ENCODE data around the gene MSANTD2. TPM values are rescaled to one million over a fixed set of nuclear protein-coding genes. Genes with fewer than 3 reads are reported as not detected.
"Not testable (repeated sequence)": the region's sequence is repeated elsewhere in the genome, so short reads cannot be mapped to it uniquely, and the experiment has no call there.

The MSANTD2 gene
- total RNA-seq, 4 donors from 2014 or later: 5.2 to 16.4 (median 6.7) TPM

GRCh38 chr11:124778281-124778680 lies 21.9 kb downstream of the MSANTD2 start:
- Histone ChIP-seq H3K9me3 (no peaks in the 10 kb centered on the region), H3K4me3 (no peak overlapping the region), H3K4me1 (peaks cover 0 to 35% (median 7%) of the 10 kb centered on the region in 3 donors), H3K27ac (peak overlapping the region in 2 of 4 donors; percentile 57 to 68), H3K36me3 (peaks cover 0 to 8% (median 0%) of the 10 kb centered on the region in 3 donors), H3K27me3 (no peaks in the 10 kb centered on the region)
- WGBS, 2 donors: 84 to 85% methylated on average over 2 of the region's 2 CpGs
- intact Hi-C loops (cut with DNase I): no loop called here
- TF ChIP-seq POLR2A (IDR thresholded peaks at IDR 0.05) (no peak), CTCF (IDR thresholded peaks at IDR 0.05) (no peak)
- DNase-seq: no peak

- Histone ChIP-seq H3K4me1 (peaks cover 0 to 35% (median 7%) of the 10 kb centered on the region in 3 donors), H3K4me3 (no peak overlapping the region), H3K9me3 (no peaks in the 10 kb centered on the region), H3K36me3 (peaks cover 0 to 19% (median 0%) of the 10 kb centered on the region in 3 donors), H3K27me3 (no peaks in the 10 kb centered on the region), H3K27ac (peak overlapping the region in 3 of 4 donors; percentile 68 to 76 (median 72))
- DNase-seq: no peak
- 70 to 90% methylated on average over 5 to 6 of the region's 7 CpGs for WGBS, 2 donors
- TF ChIP-seq POLR2A (IDR thresholded peaks at IDR 0.05) (no peak), CTCF (IDR thresholded peaks at IDR 0.05) (no peak)
- intact Hi-C loops (cut with DNase I): no loop called here
Observed at GRCh38 chr11:124776865-124777645, 23.2 kb downstream of the MSANTD2 start.

- H3K4me3 ChIP-seq; H3K27me3 ChIP-seq; H3K4me1 ChIP-seq; H3K9me3 ChIP-seq; H3K27ac ChIP-seq; DNase-seq; intact Hi-C loops (cut with DNase I): not testable (repeated sequence)
- 72 to 83% methylated on average over 4 to 6 of the region's 6 CpGs for WGBS, 2 donors
- peaks cover 0 to 77% (median 0%) of the 10 kb centered on the region in 3 donors for H3K36me3 ChIP-seq
Observed at GRCh38 chr11:124770959-124771358, 29.2 kb downstream of the MSANTD2 start.

- TF ChIP-seq POLR2A (IDR thresholded peaks at IDR 0.05) (no peak), CTCF (IDR thresholded peaks at IDR 0.05) (no peak)
- H3K9me3 ChIP-seq: no peaks in the 10 kb centered on the region
- H3K36me3 ChIP-seq: peaks cover 0 to 85% (median 0%) of the 10 kb centered on the region in 3 donors
- H3K4me1 ChIP-seq: no peaks in the 10 kb centered on the region
- no peak overlapping the region for H3K4me3 ChIP-seq
- H3K27ac ChIP-seq: no peak overlapping the region
- 96 to 99% methylated on average over 8 of the region's 8 CpGs for WGBS, 2 donors
- intact Hi-C loops (cut with DNase I): loop anchor here (10.0 kb wide), 1 partner anchor 65 kb away; no protein-coding TSS in a partner anchor
- DNase-seq: no peak
- no peaks in the 10 kb centered on the region for H3K27me3 ChIP-seq
Observed at GRCh38 chr11:124769806-124770774, 30.1 kb downstream of the MSANTD2 start.

- TF ChIP-seq CTCF (IDR thresholded peaks at IDR 0.05) (no peak), POLR2A (IDR thresholded peaks at IDR 0.05) (no peak)
- 82 to 87% methylated on average over 8 of the region's 8 CpGs for WGBS, 2 donors
- H3K9me3 ChIP-seq: no peaks in the 10 kb centered on the region
- H3K27ac ChIP-seq: no peak overlapping the region
- no peak for DNase-seq
- peaks cover 0 to under 1% (median 0%) of the 10 kb centered on the region in 3 donors for H3K4me1 ChIP-seq
- intact Hi-C loops (cut with DNase I): loop anchor here (10.0 kb wide), 1 partner anchor 66 kb away; no protein-coding TSS in a partner anchor
- H3K36me3 ChIP-seq: peaks cover 0 to 85% (median 0%) of the 10 kb centered on the region in 3 donors
- no peak overlapping the region for H3K4me3 ChIP-seq
- no peaks in the 10 kb centered on the region for H3K27me3 ChIP-seq
Observed at GRCh38 chr11:124768914-124769313, 31.3 kb downstream of the MSANTD2 start.

All from esophagus squamous epithelium (tissue), 5 donors.